Thyroid gland (tissue), 4 donors: ENCODE data around the gene SMIM36. TPM values are rescaled to one million over a fixed set of nuclear protein-coding genes. Genes with fewer than 3 reads are reported as not detected.
A peak's percentile ranks its signal among the peaks of the same experiment; 100 is the strongest.
"Not testable (repeated sequence)": the region's sequence is repeated elsewhere in the genome, so short reads cannot be mapped to it uniquely, and the experiment has no call there.

ENCODE experiments used
- DNase-seq, 2 donors: peaks; one replicate each; pipeline ENCODE4 v3.0.0-alpha.2; 2019
- H3K27ac ChIP-seq, 3 donors: fragments of 200-600 bp; sonication (generic); 1 replicate in 2 of 3; 2 replicates in 1 of 3; pipeline ENCODE4 v1.5.1; 2016 to 2019; ENCODE audit warnings: mild to moderate bottlenecking in 1 of 3, moderate library complexity in 1 of 3
- H3K27me3 ChIP-seq: fragments of 200-600 bp; sonication (generic); one replicate; pipeline ENCODE4 v1.5.1; 2019
- H3K36me3 ChIP-seq, 2 donors: fragments of 200-600 bp; sonication (generic); one replicate each; pipeline ENCODE4 v1.5.1; 2016 to 2019
- H3K4me1 ChIP-seq, 2 donors: fragments of 200-600 bp; sonication (generic); one replicate each; pipeline ENCODE4 v1.5.1; 2017 to 2019
- H3K4me3 ChIP-seq, 3 donors: fragments of 200-600 bp; sonication (generic); replicated peaks in 1 of 3; 1 replicate in 2 of 3; 2 replicates in 1 of 3; pipeline ENCODE4 v1.5.1; 2016; ENCODE audit warnings: mild to moderate bottlenecking in 1 of 3
- H3K9me3 ChIP-seq: fragments of 200-600 bp; sonication (generic); one replicate; pipeline ENCODE4 v1.5.1; 2017
- CTCF ChIP-seq, 6 experiments: fragments of 200-600 bp in 3 of 6; fragments of 450-650 bp in 3 of 6; sonication (generic) in 3 of 6; IDR thresholded peaks; one replicate each; pipeline ENCODE4 v1.5.1; 2016 to 2019; ENCODE audit warnings: antibody characterized with exemption in 6 of 6, mild to moderate bottlenecking in 2 of 6, inconsistent platforms in 1 of 6, moderate library complexity in 1 of 6
- POLR2A ChIP-seq, 2 donors: fragments of 450-650 bp; IDR thresholded peaks; one replicate each; pipeline ENCODE4 v1.6.1; 2017; ENCODE audit warnings: antibody characterized with exemption in 2 of 2, mild to moderate bottlenecking in 2 of 2, moderate library complexity in 1 of 2
- WGBS, 2 donors: methylation state at CpG; one replicate each; pipeline ENCODE4 v1.1.5; 2017; 5-methylcytosine and 5-hydroxymethylcytosine counted together
- intact Hi-C: fragments of 100-400 bp; cut with DNase I; formaldehyde crosslinking; loops from one replicate; pipeline ENCODE4 v1.15.1; 2023
- total RNA-seq, 4 donors: library from RNA; depleted of rRNA; stranded (reverse); fragments of >200 nt; gene quantifications; one replicate each; pipeline ENCODE4 v1.2.3, GENCODE V29; 2016

SMIM36 gene
- total RNA-seq, 4 donors from 2014 or later = not detected

- 31 to 33% methylated on average over 7 of the region's 7 CpGs for WGBS, 2 donors
- H3K4me3 ChIP-seq = no peak overlapping the region
- TF ChIP-seq CTCF (IDR thresholded peaks at IDR 0.05) = no peak
- no peak for TF ChIP-seq POLR2A (IDR thresholded peaks at IDR 0.05)
- peaks cover 0 to 17% of the 10 kb centered on the region in 2 donors for H3K4me1 ChIP-seq
- peak; percentile 56 to 59 for DNase-seq
- H3K9me3 ChIP-seq = no peaks in the 10 kb centered on the region
- no peaks in the 10 kb centered on the region for H3K27me3 ChIP-seq
- H3K27ac ChIP-seq = no peak overlapping the region
- no peaks in the 10 kb centered on the region for H3K36me3 ChIP-seq
- intact Hi-C loops = no loop called here
These were observed 44.6 kb downstream of the SMIM36 start for GRCh38 chr17:55466671-55467070.

- intact Hi-C loops, H3K27me3 ChIP-seq, H3K36me3 ChIP-seq, H3K9me3 ChIP-seq, H3K27ac ChIP-seq, DNase-seq, H3K4me3 ChIP-seq: not testable (repeated sequence)
- 90 to 93% methylated on average over 4 of the region's 4 CpGs for WGBS, 2 donors
- H3K4me1 ChIP-seq = peaks cover 0 to 17% of the 10 kb centered on the region in 2 donors
These were observed 45.5 kb downstream of the SMIM36 start for GRCh38 chr17:55465771-55466170.

- no peaks in the 10 kb centered on the region for H3K9me3 ChIP-seq
- H3K27ac ChIP-seq = no peak overlapping the region
- intact Hi-C loops = no loop called here
- no peaks in the 10 kb centered on the region for H3K36me3 ChIP-seq
- WGBS, 2 donors = 64 to 69% methylated on average over 2 of the region's 2 CpGs
- H3K4me3 ChIP-seq = no peak overlapping the region
- no peak for DNase-seq
- H3K4me1 ChIP-seq = peaks cover 0 to 17% of the 10 kb centered on the region in 2 donors
- no peaks in the 10 kb centered on the region for H3K27me3 ChIP-seq
- TF ChIP-seq CTCF (IDR thresholded peaks at IDR 0.05) (no peak), POLR2A (IDR thresholded peaks at IDR 0.05) (no peak)
These were observed 47.7 kb downstream of the SMIM36 start for GRCh38 chr17:55463600-55463999.

- no peak for DNase-seq
- intact Hi-C loops = no loop called here
- Histone ChIP-seq H3K4me3 (no peak overlapping the region), H3K36me3 (no peaks in the 10 kb centered on the region), H3K27me3 (no peaks in the 10 kb centered on the region), H3K27ac (no peak overlapping the region), H3K9me3 (no peaks in the 10 kb centered on the region), H3K4me1 (peaks cover 0 to 17% of the 10 kb centered on the region in 2 donors)
- no peak for TF ChIP-seq CTCF (IDR thresholded peaks at IDR 0.05)
- no peak for TF ChIP-seq POLR2A (IDR thresholded peaks at IDR 0.05)
These were observed 48.5 kb downstream of the SMIM36 start for GRCh38 chr17:55462711-55463110.

- Histone ChIP-seq H3K4me1 (peaks cover 0 to 17% of the 10 kb centered on the region in 2 donors), H3K9me3 (no peaks in the 10 kb centered on the region), H3K27ac (no peak overlapping the region), H3K4me3 (no peak overlapping the region), H3K36me3 (no peaks in the 10 kb centered on the region), H3K27me3 (no peaks in the 10 kb centered on the region)
- intact Hi-C loops = no loop called here
- no peak for DNase-seq
- TF ChIP-seq CTCF (IDR thresholded peaks at IDR 0.05) (no peak), POLR2A (IDR thresholded peaks at IDR 0.05) (no peak)
- WGBS, 2 donors = 95 to 97% methylated on average over 1 of the region's 1 CpG
These were observed 49.0 kb downstream of the SMIM36 start for GRCh38 chr17:55462234-55462633.

GRCh38 chr17:55458978-55459377 lies 52.3 kb downstream of the SMIM36 start:
- TF ChIP-seq POLR2A (IDR thresholded peaks at IDR 0.05) (no peak), CTCF (IDR thresholded peaks at IDR 0.05) (no peak)
- H3K9me3 ChIP-seq = no peaks in the 10 kb centered on the region
- intact Hi-C loops = no loop called here
- no peaks in the 10 kb centered on the region for H3K36me3 ChIP-seq
- no peaks in the 10 kb centered on the region for H3K27me3 ChIP-seq
- 77 to 82% methylated on average over 7 of the region's 7 CpGs for WGBS, 2 donors
- DNase-seq = no peak
- H3K4me3 ChIP-seq = no peak overlapping the region
- H3K27ac ChIP-seq = no peak overlapping the region
- peaks cover 0 to 6% of the 10 kb centered on the region in 2 donors for H3K4me1 ChIP-seq
